Peyer's patch (tissue), 4 donors: ENCODE data around the gene NECAB3. TPM values are rescaled to one million over a fixed set of nuclear protein-coding genes. Genes with fewer than 3 reads are reported as not detected.

Experiments
- DNase-seq, 3 donors: peaks; one replicate each; pipeline ENCODE4 v3.0.0-alpha.2; 2017 to 2019
- H3K27ac ChIP-seq, 4 donors: fragments of 200-600 bp; sonication (generic); one replicate each; pipeline ENCODE4 v1.5.1; 2016 to 2019
- H3K27me3 ChIP-seq, 2 donors: fragments of 200-600 bp; sonication (generic); one replicate each; pipeline ENCODE4 v1.5.1; 2019
- H3K36me3 ChIP-seq, 3 donors: fragments of 200-600 bp; sonication (generic); one replicate each; pipeline ENCODE4 v1.5.1; 2016 to 2019
- H3K4me1 ChIP-seq, 4 donors: fragments of 200-600 bp; sonication (generic); one replicate each; pipeline ENCODE4 v1.5.1; 2016 to 2019
- H3K4me3 ChIP-seq, 4 donors: fragments of 200-600 bp; sonication (generic); 1 replicate in 3 of 4; 2 replicates in 1 of 4; pipeline ENCODE4 v1.5.1; 2016 to 2019; ENCODE audit warnings: mild to moderate bottlenecking in 1 of 4
- H3K9me3 ChIP-seq, 4 donors: fragments of 200-600 bp; sonication (generic); one replicate each; pipeline ENCODE4 v1.5.1; 2016 to 2019; ENCODE audit warnings: mild to moderate bottlenecking in 1 of 4
- CTCF ChIP-seq, 6 experiments: fragments of 450-650 bp in 4 of 6; fragments of 200-600 bp in 2 of 6; sonication (generic) in 1 of 6; IDR thresholded peaks; one replicate each; pipeline ENCODE4 v1.5.1; 2017 to 2019; ENCODE audit warnings: antibody characterized with exemption in 6 of 6, mild to moderate bottlenecking in 3 of 6, moderate library complexity in 1 of 6
- POLR2A ChIP-seq, 2 donors: fragments of 450-650 bp; IDR thresholded peaks; one replicate each; pipeline ENCODE4 v1.5.1; 2017; ENCODE audit warnings: antibody characterized with exemption in 2 of 2, mild to moderate bottlenecking in 2 of 2, moderate library complexity in 2 of 2
- total RNA-seq, 4 donors: library from RNA; depleted of rRNA; stranded (reverse); fragments of >200 nt; gene quantifications; one replicate each; pipeline ENCODE4 v1.1.0, GENCODE V29; 2016

The NECAB3 gene
- total RNA-seq, 4 donors from 2014 or later = 77.1 to 146 (median 110) TPM

GRCh38 chr20:33685328-33686099 is 11.3 kb upstream of the NECAB3 start:
- Histone ChIP-seq H3K9me3 (no peaks in the 10 kb centered on the region), H3K4me1 (peaks cover 0 to 19% (median 14%) of the 10 kb centered on the region in 4 donors), H3K4me3 (peak overlapping the region; percentile 30 to 73 (median 63)), H3K27ac (peak overlapping the region; percentile 56 to 80 (median 66)), H3K27me3 (no peaks in the 10 kb centered on the region), H3K36me3 (no peaks in the 10 kb centered on the region)
- peak; percentile 63 to 82 (median 73) for DNase-seq
- TF ChIP-seq POLR2A (IDR thresholded peaks at IDR 0.05) (no peak), CTCF (IDR thresholded peaks at IDR 0.05) (no peak)

GRCh38 chr20:33684533-33685327 is 10.5 kb upstream of the NECAB3 start:
- Histone ChIP-seq H3K4me1 (peaks cover 0 to 19% (median 17%) of the 10 kb centered on the region in 4 donors), H3K27me3 (no peaks in the 10 kb centered on the region), H3K27ac (peak overlapping the region; percentile 56 to 80 (median 66)), H3K36me3 (no peaks in the 10 kb centered on the region), H3K4me3 (peak overlapping the region in 1 of 4 donors; percentile 58), H3K9me3 (no peaks in the 10 kb centered on the region)
- TF ChIP-seq POLR2A (IDR thresholded peaks at IDR 0.05) = no peak
- TF ChIP-seq CTCF (IDR thresholded peaks at IDR 0.05) = no peak
- DNase-seq = no peak

- TF ChIP-seq POLR2A (IDR thresholded peaks at IDR 0.05) (no peak), CTCF (IDR thresholded peaks at IDR 0.05) (no peak)
- H3K36me3 ChIP-seq = no peaks in the 10 kb centered on the region
- H3K4me3 ChIP-seq = no peak overlapping the region
- H3K27ac ChIP-seq = no peak overlapping the region
- no peak for DNase-seq
- H3K4me1 ChIP-seq = peaks cover 0 to 24% (median 18%) of the 10 kb centered on the region in 4 donors
- no peaks in the 10 kb centered on the region for H3K9me3 ChIP-seq
- no peaks in the 10 kb centered on the region for H3K27me3 ChIP-seq
These were observed 7.6 kb upstream of the NECAB3 start for GRCh38 chr20:33681728-33682353.

GRCh38 chr20:33681288-33681687 is 7.1 kb upstream of the NECAB3 start:
- Histone ChIP-seq H3K4me1 (peaks cover 0 to 21% (median 17%) of the 10 kb centered on the region in 4 donors), H3K27me3 (no peaks in the 10 kb centered on the region), H3K27ac (no peak overlapping the region), H3K9me3 (no peaks in the 10 kb centered on the region), H3K36me3 (no peaks in the 10 kb centered on the region), H3K4me3 (no peak overlapping the region)
- DNase-seq = no peak
- no peak for TF ChIP-seq POLR2A (IDR thresholded peaks at IDR 0.05)
- no peak for TF ChIP-seq CTCF (IDR thresholded peaks at IDR 0.05)

GRCh38 chr20:33680686-33681085 is 6.5 kb upstream of the NECAB3 start:
- peaks cover 0 to 21% (median 19%) of the 10 kb centered on the region in 4 donors for H3K4me1 ChIP-seq
- H3K9me3 ChIP-seq = no peaks in the 10 kb centered on the region
- peak overlapping the region in 1 of 4 donors; percentile 60 for H3K27ac ChIP-seq
- H3K36me3 ChIP-seq = no peaks in the 10 kb centered on the region
- no peaks in the 10 kb centered on the region for H3K27me3 ChIP-seq
- no peak overlapping the region for H3K4me3 ChIP-seq
- TF ChIP-seq CTCF (IDR thresholded peaks at IDR 0.05) (no peak), POLR2A (IDR thresholded peaks at IDR 0.05) (no peak)
- DNase-seq = no peak
